Transverse colon (tissue), 3 donors: ENCODE data around the gene CYP46A1.

Experiments used
- CTCF ChIP-seq, 5 experiments: fragments of 200-600 bp in 3 of 5; fragments of 450-650 bp in 2 of 5; sonication (generic) in 3 of 5; IDR thresholded peaks; 1 replicate in 2 of 5; 2 replicates in 3 of 5; pipeline ENCODE4 v1.5.1; 2016 to 2017; ENCODE audit warnings: antibody characterized with exemption in 5 of 5, inconsistent platforms in 3 of 5, mild to moderate bottlenecking in 2 of 5, moderate library complexity in 1 of 5
- POLR2A ChIP-seq: fragments of 450-650 bp; IDR thresholded peaks from one replicate; pipeline ENCODE4 v1.6.1; 2016; ENCODE audit warnings: antibody characterized with exemption, mild to moderate bottlenecking, moderate library complexity

GRCh38 chr14:99728231-99728920 is 44.3 kb downstream of the CYP46A1 start:
- TF ChIP-seq CTCF (IDR thresholded peaks at IDR 0.05) (no peak), POLR2A (no peak)
